SK-N-SH (cell line): ENCODE data around the gene KCND3. TPM values are rescaled to one million over a fixed set of nuclear protein-coding genes. Genes with fewer than 3 reads are reported as not detected.

Source experiments
- CTCF ChIA-PET: fragments of 300-600, 350-600 bp; formaldehyde crosslinking; extraction: SDS; loops from one replicate; lab custom pipeline; 2021; lab: Yijun Ruan, JAX
- POLR2A ChIA-PET: fragments of 350-600 bp; sonication (Branson Sonifier 250); formaldehyde crosslinking; extraction: SDS; loops from one replicate; lab custom pipeline; 2020; ENCODE audit warnings: antibody characterized with exemption, inconsistent platforms; lab: Yijun Ruan, JAX
- DNase-seq: peaks from one replicate; pipeline ENCODE4 v3.0.0; 2012
- H2AFZ ChIP-seq: fragments of 200-600 bp; sonication (generic); 2 replicates; pipeline ENCODE4 v1.8.1; 2016; ENCODE audit warnings: antibody characterized with exemption, mild to moderate bottlenecking, low read depth
- H3F3A ChIP-seq: fragments of 200-600 bp; sonication (generic); replicated peaks from 2 replicates; pipeline ENCODE3; 2016; ENCODE audit warnings: antibody characterized with exemption, mild to moderate bottlenecking; ENCODE audit not compliant: insufficient read depth
- H3K27ac ChIP-seq, 2 experiments: fragments of 200-500 bp in 1 of 2; fragments of 200-600 bp in 1 of 2; sonication (Bioruptor generic) in 1 of 2; sonication (generic), shearing (Covaris generic) in 1 of 2; 2 replicates each; pipeline versions ENCODE4 v1.5.1 to v1.6.1; 2014 to 2016; ENCODE audit warnings: low read depth in 2 of 2, inconsistent platforms in 1 of 2, low read length in 1 of 2, mild to moderate bottlenecking in 1 of 2, mixed read lengths in 1 of 2
- H3K27me3 ChIP-seq: fragments of 200-600 bp; sonication (generic), shearing (Covaris generic); 2 replicates; pipeline ENCODE4 v1.6.1; 2016; ENCODE audit warnings: mixed run types; ENCODE audit not compliant: insufficient read depth
- H3K36me3 ChIP-seq, 2 experiments: fragments of 200-500 bp in 1 of 2; fragments of 200-600 bp in 1 of 2; sonication (Bioruptor generic) in 1 of 2; sonication (generic) in 1 of 2; replicated peaks in 1 of 2; 2 replicates each; pipeline versions ENCODE3 to v1.5.1; 2014 to 2016; ENCODE audit warnings: low read length in 1 of 2, mild to moderate bottlenecking in 1 of 2; ENCODE audit not compliant: insufficient read depth in 2 of 2, control insufficient read depth in 1 of 2
- H3K4me1 ChIP-seq, 2 experiments: fragments of 200-500 bp in 1 of 2; fragments of 200-600 bp in 1 of 2; sonication (Bioruptor generic) in 1 of 2; sonication (generic), shearing (Covaris generic) in 1 of 2; 2 replicates each; pipeline versions ENCODE4 v1.5.1 to v1.6.1; 2014 to 2016; ENCODE audit warnings: low read depth in 1 of 2, low read length in 1 of 2, mixed run types in 1 of 2; ENCODE audit not compliant: insufficient read depth in 2 of 2, control insufficient read depth in 1 of 2
- H3K4me2 ChIP-seq: fragments of 200-600 bp; sonication (generic), shearing (Covaris generic); 2 replicates; pipeline ENCODE4 v1.6.1; 2017; ENCODE audit warnings: mixed run types
- H3K4me3 ChIP-seq, 2 experiments: fragments of 200-500 bp in 1 of 2; fragments of 200-600 bp in 1 of 2; sonication (Bioruptor generic) in 1 of 2; sonication (generic), shearing (Covaris generic) in 1 of 2; 2 replicates each; pipeline versions ENCODE4 v1.5.1 to v1.8.1; 2014 to 2016; ENCODE audit warnings: low read depth in 2 of 2, inconsistent platforms in 1 of 2, low read length in 1 of 2, mild to moderate bottlenecking in 1 of 2, mixed read lengths in 1 of 2, moderate library complexity in 1 of 2
- H3K79me2 ChIP-seq: fragments of 200-600 bp; sonication (generic); 2 replicates; pipeline ENCODE4 v1.8.1; 2017; ENCODE audit warnings: mild to moderate bottlenecking; ENCODE audit not compliant: insufficient read depth
- H3K9ac ChIP-seq: fragments of 200-600 bp; sonication (generic); 2 replicates; pipeline ENCODE4 v1.6.1; 2017; ENCODE audit warnings: mixed run types
- H3K9me2 ChIP-seq: fragments of 200-600 bp; sonication (generic); 2 replicates; pipeline ENCODE4 v1.6.1; 2017; ENCODE audit warnings: mixed run types
- H3K9me3 ChIP-seq: fragments of 200-600 bp; sonication (generic); 2 replicates; pipeline ENCODE4 v1.6.1; 2017; ENCODE audit warnings: mixed run types, mild to moderate bottlenecking, moderate library complexity
- H4K20me1 ChIP-seq: fragments of 200-600 bp; sonication (generic); 2 replicates; pipeline ENCODE4 v1.6.1; 2017; ENCODE audit warnings: mild to moderate bottlenecking, mixed run types; ENCODE audit not compliant: insufficient read depth
- CHD2 ChIP-seq: fragments of 150-350 bp; IDR thresholded peaks from 2 replicates; pipeline ENCODE4 v1.6.1; 2018; ENCODE audit warnings: low read length; ENCODE audit not compliant: partially characterized antibody
- ELF1 ChIP-seq: IDR thresholded peaks from 2 replicates; pipeline ENCODE4 v1.4.0; 2012
- EZH2phosphoT487 ChIP-seq: fragments of 200-600 bp; sonication (generic); IDR thresholded peaks from 2 replicates; pipeline ENCODE4 v1.6.1; 2017; ENCODE audit warnings: low read depth, mixed run types, mild to moderate bottlenecking, antibody characterized with exemption, moderate library complexity, borderline replicate concordance
- FOXJ3 ChIP-seq: sonication (generic); formaldehyde crosslinking; IDR thresholded peaks from 2 replicates; pipeline ENCODE4 v1.5.1; 2020; ENCODE audit warnings: mild to moderate bottlenecking, missing genetic modification reagents
- FOXM1 ChIP-seq: IDR thresholded peaks from 2 replicates; pipeline ENCODE4 v1.4.0; 2012; ENCODE audit warnings: low read depth, mild to moderate bottlenecking
- GABPA ChIP-seq: IDR thresholded peaks from 2 replicates; pipeline ENCODE4 v1.4.0; 2012; ENCODE audit warnings: low read depth, mild to moderate bottlenecking
- JUND ChIP-seq: IDR thresholded peaks from 2 replicates; pipeline ENCODE4 v1.4.0; 2012
- MEF2A ChIP-seq: IDR thresholded peaks from 2 replicates; pipeline ENCODE4 v1.4.0; 2012; ENCODE audit warnings: low read depth, borderline replicate concordance
- NRF1 ChIP-seq: IDR thresholded peaks from 2 replicates; pipeline ENCODE4 v1.6.1; 2012; ENCODE audit warnings: low read depth, mild to moderate bottlenecking, low read length
- POLR2AphosphoS5 ChIP-seq: IDR thresholded peaks from 2 replicates; pipeline ENCODE4 v1.6.1; 2012; ENCODE audit warnings: low read depth, low read length
- RAD21 ChIP-seq: IDR thresholded peaks from 2 replicates; pipeline ENCODE4 v1.6.1; 2012; ENCODE audit warnings: mild to moderate bottlenecking, low read length
- RCOR1 ChIP-seq: fragments of 150-350 bp; IDR thresholded peaks from 2 replicates; pipeline ENCODE4 v1.6.1; 2017; ENCODE audit warnings: antibody characterized with exemption, low read length
- RFX5 ChIP-seq: IDR thresholded peaks from 2 replicates; pipeline ENCODE4 v1.6.1; 2012; ENCODE audit warnings: mild to moderate bottlenecking, improper control_type of control experiment, low read length
- SIN3A ChIP-seq: IDR thresholded peaks from 2 replicates; pipeline ENCODE4 v1.6.1; 2012; ENCODE audit warnings: low read depth, mild to moderate bottlenecking, low read length, moderate library complexity, borderline replicate concordance
- SMC3 ChIP-seq: IDR thresholded peaks from 2 replicates; pipeline ENCODE4 v1.6.1; 2012; ENCODE audit warnings: low read depth, low read length, improper control_type of control experiment
- TAF1 ChIP-seq: IDR thresholded peaks from 2 replicates; pipeline ENCODE4 v1.6.1; 2012; ENCODE audit warnings: low read depth, mild to moderate bottlenecking, low read length, moderate library complexity, borderline replicate concordance
- TEAD4 ChIP-seq: IDR thresholded peaks from 2 replicates; pipeline ENCODE4 v1.4.0; 2012; ENCODE audit warnings: mild to moderate bottlenecking, borderline replicate concordance; ENCODE audit not compliant: insufficient read depth
- USF2 ChIP-seq: fragments of 150-350 bp; IDR thresholded peaks from 2 replicates; pipeline ENCODE4 v1.6.1; 2017; ENCODE audit warnings: antibody characterized with exemption, low read length, low read depth, borderline replicate concordance
- WGBS: methylation state at CpG from one replicate; pipeline ENCODE4 v1.1.6; 2017; ENCODE audit warnings: low lambda C conversion rate; 5-methylcytosine and 5-hydroxymethylcytosine counted together
- polyA plus RNA-seq, 3 experiments: library from polyadenylated mRNA; depleted of rRNA; stranded (reverse); fragments of >200 nt; gene quantifications; 2 replicates each; pipeline ENCODE4 v1.2.3, GENCODE V29; 2012
- TF ChIP-seq, protein P1 (sequence below): fragments of 150-350 bp; IDR thresholded peaks from 2 replicates; pipeline ENCODE4 v1.6.1; 2016; ENCODE audit warnings: mild to moderate bottlenecking, low read depth, low read length
- TF ChIP-seq, protein P2 (sequence below): IDR thresholded peaks from 2 replicates; pipeline ENCODE4 v1.4.0; 2012; ENCODE audit warnings: low read depth

KCND3 gene
- polyA plus RNA-seq, 1 of the 3 experiments (the other 2 are of a cell fraction) = not detected

GRCh38 chr1:111786669-111787207, 202.7 kb downstream of the KCND3 start:
- POLR2A ChIA-PET = no interaction called here

GRCh38 chr1:111784273-111784901, 205.1 kb downstream of the KCND3 start:
- H3K4me2 ChIP-seq = no peak overlapping the region
- TF ChIP-seq FOXJ3 (CRISPR knock-in tag) (no peak), RAD21 (no peak), RCOR1 (no peak), TEAD4 (no peak), EZH2phosphoT487 (no peak), CHD2 (no peak), ELF1 (no peak), RFX5 (no peak)
- TF ChIP-seq, protein P1, sequence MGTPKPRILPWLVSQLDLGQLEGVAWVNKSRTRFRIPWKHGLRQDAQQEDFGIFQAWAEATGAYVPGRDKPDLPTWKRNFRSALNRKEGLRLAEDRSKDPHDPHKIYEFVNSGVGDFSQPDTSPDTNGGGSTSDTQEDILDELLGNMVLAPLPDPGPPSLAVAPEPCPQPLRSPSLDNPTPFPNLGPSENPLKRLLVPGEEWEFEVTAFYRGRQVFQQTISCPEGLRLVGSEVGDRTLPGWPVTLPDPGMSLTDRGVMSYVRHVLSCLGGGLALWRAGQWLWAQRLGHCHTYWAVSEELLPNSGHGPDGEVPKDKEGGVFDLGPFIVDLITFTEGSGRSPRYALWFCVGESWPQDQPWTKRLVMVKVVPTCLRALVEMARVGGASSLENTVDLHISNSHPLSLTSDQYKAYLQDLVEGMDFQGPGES = no peak
- TF ChIP-seq, protein P2, sequence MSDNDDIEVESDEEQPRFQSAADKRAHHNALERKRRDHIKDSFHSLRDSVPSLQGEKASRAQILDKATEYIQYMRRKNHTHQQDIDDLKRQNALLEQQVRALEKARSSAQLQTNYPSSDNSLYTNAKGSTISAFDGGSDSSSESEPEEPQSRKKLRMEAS = no peak
- no peak for DNase-seq
- no peaks in the 10 kb centered on the region for H3K36me3 ChIP-seq
- no peaks in the 10 kb centered on the region for H3K4me1 ChIP-seq
- no peak overlapping the region for H3K9ac ChIP-seq
- ChIA-PET POLR2A (no interaction called here), CTCF (interaction anchor here (0.7 to 2.1 kb wide), 2 partner anchors 15 to 332 kb away, joined by 3 to 6 read pairs; no protein-coding TSS in a partner anchor)
- 54% methylated on average over 4 of the region's 4 CpGs for WGBS
- H3F3A ChIP-seq = no peaks in the 10 kb centered on the region
- H4K20me1 ChIP-seq = no peaks in the 10 kb centered on the region
- no peak overlapping the region for H3K27ac ChIP-seq
- no peaks in the 10 kb centered on the region for H3K9me2 ChIP-seq
- H3K79me2 ChIP-seq = no peaks in the 10 kb centered on the region
- no peaks in the 10 kb centered on the region for H3K9me3 ChIP-seq
- no peak overlapping the region for H2AFZ ChIP-seq
- H3K27me3 ChIP-seq = peaks cover 10% of the 10 kb centered on the region; the same call in 1 of the 2 replicates
- H3K4me3 ChIP-seq = no peak overlapping the region

More at GRCh38 chr1:111786669-111787207, 202.7 kb downstream of the KCND3 start:
- no peaks in the 10 kb centered on the region for H3K9me3 ChIP-seq
- no peak overlapping the region for H3K4me3 ChIP-seq
- DNase-seq = no peak
- H3F3A ChIP-seq = no peaks in the 10 kb centered on the region
- H3K9me2 ChIP-seq = no peaks in the 10 kb centered on the region
- no peak overlapping the region for H2AFZ ChIP-seq
- no peaks in the 10 kb centered on the region for H3K79me2 ChIP-seq
- CTCF ChIA-PET = interaction anchor here (2.1 kb wide), 1 partner anchor 17 kb away, joined by 6 read pairs; no protein-coding TSS in a partner anchor
- TF ChIP-seq TAF1 (no peak), RFX5 (no peak), NRF1 (no peak), SMC3 (no peak), TEAD4 (no peak), USF2 (no peak), JUND (no peak), RAD21 (no peak), SIN3A (no peak), GABPA (no peak), MEF2A (no peak), POLR2AphosphoS5 (no peak), FOXM1 (no peak)
- H3K27me3 ChIP-seq = peaks cover 20% of the 10 kb centered on the region; the same call in 1 of the 2 replicates
- H3K9ac ChIP-seq = no peak overlapping the region
- H3K27ac ChIP-seq = no peak overlapping the region
- no peaks in the 10 kb centered on the region for H4K20me1 ChIP-seq
- H3K36me3 ChIP-seq = no peaks in the 10 kb centered on the region
- 56% methylated on average over 9 of the region's 9 CpGs for WGBS
- no peak overlapping the region for H3K4me2 ChIP-seq
- H3K4me1 ChIP-seq = no peaks in the 10 kb centered on the region
